Endothelial cell (in vitro differentiated cells): ENCODE data around the gene RAB6B. TPM values are rescaled to one million over a fixed set of nuclear protein-coding genes. Genes with fewer than 3 reads are reported as not detected.

Source experiments
- DNase-seq: peaks from one replicate; pipeline ENCODE4 v3.0.0; 2021; ENCODE audit warnings: low spot score
- H3K27ac Mint-ChIP-seq: one replicate; pipeline ENCODE4 v1.8.0; 2021; ENCODE audit warnings: mixed read lengths, inconsistent platforms; ENCODE audit not compliant: unreplicated experiment
- H3K27me3 Mint-ChIP-seq: one replicate; pipeline ENCODE4 v1.8.0; 2021; ENCODE audit warnings: mild to moderate bottlenecking, moderate library complexity, mixed read lengths, inconsistent platforms; ENCODE audit not compliant: unreplicated experiment
- H3K36me3 Mint-ChIP-seq: one replicate; pipeline ENCODE4 v1.8.0; 2021; ENCODE audit warnings: mild to moderate bottlenecking, low read depth, mixed read lengths, inconsistent platforms; ENCODE audit not compliant: unreplicated experiment
- H3K4me1 Mint-ChIP-seq: one replicate; pipeline ENCODE4 v1.8.0; 2021; ENCODE audit warnings: mild to moderate bottlenecking, mixed read lengths, inconsistent platforms; ENCODE audit not compliant: unreplicated experiment
- H3K4me3 Mint-ChIP-seq: one replicate; pipeline ENCODE4 v1.8.0; 2021; ENCODE audit warnings: mild to moderate bottlenecking, mixed read lengths, inconsistent platforms; ENCODE audit not compliant: unreplicated experiment
- H3K9me3 Mint-ChIP-seq: one replicate; pipeline ENCODE4 v1.8.0; 2021; ENCODE audit warnings: mixed read lengths, inconsistent platforms; ENCODE audit not compliant: unreplicated experiment
- total RNA-seq: library from RNA; stranded (reverse); fragmentation: NEBNext Ultra II Directional; extraction: Animal tissue kit (Norgen Biotek cat#: 25700); gene quantifications from one replicate; pipeline ENCODE4 v1.2.1, GENCODE V29; 2021; ENCODE audit not compliant: unreplicated experiment
- TF ChIP-seq, protein P1 (sequence below): fragments of 200-600 bp; sonication (generic); IDR thresholded peaks from one replicate; pipeline ENCODE4 v1.5.0; 2021; ENCODE audit warnings: antibody characterized with exemption; ENCODE audit not compliant: unreplicated experiment

RAB6B gene
- total RNA-seq, 1 donor from 2014 or later, result 3.9 TPM

DNA sequence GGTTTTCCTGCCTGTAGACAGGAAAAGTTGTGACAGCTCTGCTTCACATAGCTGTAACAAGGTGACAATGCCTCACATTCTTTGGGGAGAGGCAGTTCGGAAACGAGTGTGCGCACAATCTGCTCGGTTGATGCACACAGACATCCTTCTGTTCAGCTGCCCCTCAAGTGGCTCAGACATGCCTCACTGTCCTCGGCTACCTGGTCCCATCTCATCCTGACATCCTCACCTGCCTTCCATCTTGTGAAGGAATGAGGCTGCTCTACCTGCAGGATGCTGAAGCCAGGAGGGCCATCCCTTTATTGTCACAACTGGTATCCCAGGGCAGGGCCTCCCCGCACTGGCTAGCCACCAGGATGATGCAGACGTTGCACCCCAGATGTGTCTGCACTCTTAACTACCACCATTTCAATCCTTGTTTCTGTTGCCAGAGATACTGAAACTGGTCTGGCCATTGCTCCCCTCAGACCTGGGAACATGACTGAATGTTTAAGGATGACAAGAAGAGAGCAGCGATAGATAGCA lies 70.7 kb downstream of the RAB6B start:
- Mint-ChIP-seq H3K9me3 (no peaks in the 10 kb centered on the region), H3K36me3 (peaks cover 15% of the 10 kb centered on the region), H3K27ac (no peak overlapping the region), H3K27me3 (no peaks in the 10 kb centered on the region), H3K4me3 (peak overlapping the region; percentile 51), H3K4me1 (no peaks in the 10 kb centered on the region)
- TF ChIP-seq, protein P1, sequence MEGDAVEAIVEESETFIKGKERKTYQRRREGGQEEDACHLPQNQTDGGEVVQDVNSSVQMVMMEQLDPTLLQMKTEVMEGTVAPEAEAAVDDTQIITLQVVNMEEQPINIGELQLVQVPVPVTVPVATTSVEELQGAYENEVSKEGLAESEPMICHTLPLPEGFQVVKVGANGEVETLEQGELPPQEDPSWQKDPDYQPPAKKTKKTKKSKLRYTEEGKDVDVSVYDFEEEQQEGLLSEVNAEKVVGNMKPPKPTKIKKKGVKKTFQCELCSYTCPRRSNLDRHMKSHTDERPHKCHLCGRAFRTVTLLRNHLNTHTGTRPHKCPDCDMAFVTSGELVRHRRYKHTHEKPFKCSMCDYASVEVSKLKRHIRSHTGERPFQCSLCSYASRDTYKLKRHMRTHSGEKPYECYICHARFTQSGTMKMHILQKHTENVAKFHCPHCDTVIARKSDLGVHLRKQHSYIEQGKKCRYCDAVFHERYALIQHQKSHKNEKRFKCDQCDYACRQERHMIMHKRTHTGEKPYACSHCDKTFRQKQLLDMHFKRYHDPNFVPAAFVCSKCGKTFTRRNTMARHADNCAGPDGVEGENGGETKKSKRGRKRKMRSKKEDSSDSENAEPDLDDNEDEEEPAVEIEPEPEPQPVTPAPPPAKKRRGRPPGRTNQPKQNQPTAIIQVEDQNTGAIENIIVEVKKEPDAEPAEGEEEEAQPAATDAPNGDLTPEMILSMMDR, result no peak
- no peak for DNase-seq

DNA sequence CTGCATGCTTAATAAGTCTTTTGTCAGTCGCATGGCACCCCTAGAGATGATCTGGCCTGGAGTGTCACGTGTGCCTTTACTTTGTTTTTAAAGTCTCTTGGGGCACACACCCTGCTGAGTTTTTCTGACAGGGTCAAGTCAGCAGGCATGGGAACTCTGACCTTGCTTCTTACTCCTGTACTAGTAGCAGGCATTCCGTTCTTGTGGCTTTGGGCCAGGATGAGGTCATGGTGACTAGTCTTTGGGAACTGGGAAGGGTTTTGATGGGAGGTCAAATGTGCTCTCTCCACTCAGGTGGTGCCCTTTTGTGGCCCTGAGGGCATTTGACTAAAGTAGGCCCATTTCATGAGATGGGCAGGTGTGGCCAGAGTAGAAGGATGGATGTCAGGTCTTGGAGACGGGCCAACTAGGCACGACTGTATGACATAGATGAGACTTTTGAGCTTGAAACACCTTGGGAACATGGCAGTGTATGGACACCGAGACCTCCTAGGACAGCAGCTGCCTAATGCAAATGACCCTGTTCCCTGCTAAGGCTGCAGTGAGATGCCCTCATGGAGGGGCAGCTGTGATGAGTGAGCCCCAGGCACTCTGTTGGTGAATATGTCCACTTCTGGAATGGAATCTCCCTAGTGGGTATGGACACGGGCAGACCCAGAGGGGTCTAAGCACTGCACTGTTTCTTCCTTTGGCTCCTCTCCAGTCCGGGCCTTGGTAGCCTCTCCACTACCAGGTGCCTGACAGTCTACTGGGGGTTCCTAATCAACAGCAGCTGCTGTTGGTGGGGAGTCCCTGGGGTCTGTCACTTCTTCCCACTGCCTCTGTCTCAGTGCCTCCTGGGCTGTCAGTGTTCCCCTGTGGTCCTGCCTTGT lies 73.7 kb downstream of the RAB6B start:
- peaks cover 17% of the 10 kb centered on the region for H3K36me3 Mint-ChIP-seq
- no peak overlapping the region for H3K4me3 Mint-ChIP-seq
- H3K27ac Mint-ChIP-seq, result peak overlapping the region; percentile 6
- no peaks in the 10 kb centered on the region for H3K27me3 Mint-ChIP-seq
- TF ChIP-seq, protein P1, result no peak
- no peak for DNase-seq
- H3K9me3 Mint-ChIP-seq, result no peaks in the 10 kb centered on the region
- no peaks in the 10 kb centered on the region for H3K4me1 Mint-ChIP-seq

DNA sequence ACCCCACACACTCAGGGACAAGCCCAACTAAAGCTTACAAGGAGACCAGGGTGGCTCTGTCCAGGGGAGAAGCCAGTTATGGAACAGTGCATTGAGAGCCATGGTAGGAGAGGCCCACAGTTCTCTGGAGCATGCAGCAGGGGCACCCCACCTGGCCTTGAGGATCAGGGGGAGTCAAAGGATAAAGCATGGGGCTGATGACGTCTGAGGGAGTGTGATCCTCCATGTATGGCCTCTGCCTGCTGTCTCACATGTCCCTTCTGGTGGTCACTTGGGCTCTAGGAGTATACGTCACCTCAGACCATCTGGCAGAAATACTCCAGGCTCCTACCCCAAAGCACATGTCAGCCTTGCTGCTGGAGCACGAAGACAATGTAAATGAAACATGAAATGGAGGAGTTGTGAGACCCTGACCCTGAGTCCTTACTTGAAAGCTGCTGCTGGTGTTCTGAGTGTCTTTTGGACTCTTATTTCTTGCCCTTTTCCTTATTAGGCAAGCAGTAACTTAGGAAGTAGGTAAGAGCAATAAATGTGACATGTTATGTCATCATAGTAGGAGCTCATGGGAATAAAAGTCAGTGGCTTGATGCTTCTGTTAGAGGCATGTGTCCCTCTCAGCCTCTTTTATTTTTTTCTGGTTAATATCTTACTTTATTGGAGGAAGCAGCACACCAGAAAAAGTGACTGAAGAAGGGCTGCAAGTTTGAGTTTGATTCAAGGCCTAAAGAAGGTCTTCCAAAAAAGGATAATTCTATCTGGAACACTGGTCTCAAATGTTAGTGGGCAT lies 74.6 kb downstream of the RAB6B start:
- no peaks in the 10 kb centered on the region for H3K9me3 Mint-ChIP-seq
- H3K36me3 Mint-ChIP-seq, result peaks cover 17% of the 10 kb centered on the region
- H3K4me3 Mint-ChIP-seq, result peak overlapping the region; percentile 69
- H3K27ac Mint-ChIP-seq, result no peak overlapping the region
- H3K27me3 Mint-ChIP-seq, result no peaks in the 10 kb centered on the region
- H3K4me1 Mint-ChIP-seq, result no peaks in the 10 kb centered on the region
- no peak for DNase-seq
- TF ChIP-seq, protein P1, result no peak

DNA sequence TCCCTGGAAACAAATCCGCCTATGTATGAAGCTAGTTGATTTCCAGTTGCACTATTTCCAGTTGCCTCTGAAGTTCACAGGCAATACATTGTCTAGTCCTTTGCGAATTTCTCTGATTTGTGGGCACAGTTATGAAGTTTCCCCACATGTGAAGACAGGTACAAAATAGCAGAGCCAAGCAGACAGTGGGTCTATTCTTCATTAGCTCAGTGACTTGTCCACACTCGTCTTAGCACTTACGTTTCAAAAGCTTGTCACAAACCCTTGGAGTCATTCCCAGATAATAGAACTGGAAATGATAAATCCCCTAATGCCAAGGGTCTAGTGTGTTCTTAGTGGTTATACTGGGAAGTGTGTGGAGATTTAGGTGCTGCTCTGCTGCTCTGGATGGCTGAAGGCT lies 75.6 kb downstream of the RAB6B start:
- Mint-ChIP-seq H3K9me3 (no peaks in the 10 kb centered on the region), H3K27ac (no peak overlapping the region), H3K27me3 (no peaks in the 10 kb centered on the region), H3K4me1 (no peaks in the 10 kb centered on the region), H3K4me3 (no peak overlapping the region), H3K36me3 (peaks cover 17% of the 10 kb centered on the region)
- TF ChIP-seq, protein P1, result no peak
- no peak for DNase-seq
